GM10847 (cell line): ENCODE results near the gene TTC39B.

ENCODE experiments used
- POLR2A ChIP-seq: IDR thresholded peaks from 2 replicates; pipeline ENCODE4 v1.6.1; 2011; ENCODE audit not compliant: insufficient read length; ENCODE audit errors: extremely low read depth

Gene TTC39B

GRCh38 chr9:15278839-15279238 is 28.2 kb downstream of the TTC39B start:
- TF ChIP-seq POLR2A = no peak

- TF ChIP-seq POLR2A = no peak
Measured at GRCh38 chr9:15278091-15278687, 28.8 kb downstream of the TTC39B start.

- TF ChIP-seq POLR2A = no peak
Measured at GRCh38 chr9:15277400-15278090, 29.5 kb downstream of the TTC39B start.

- TF ChIP-seq POLR2A = no peak
Measured at GRCh38 chr9:15276328-15276938, 30.6 kb downstream of the TTC39B start.

GRCh38 chr9:15274425-15274824 is 32.6 kb downstream of the TTC39B start:
- TF ChIP-seq POLR2A = no peak

GRCh38 chr9:15272377-15272928 is 34.6 kb downstream of the TTC39B start:
- TF ChIP-seq POLR2A = no peak

- TF ChIP-seq POLR2A = no peak
Measured at GRCh38 chr9:15271403-15271802, 35.6 kb downstream of the TTC39B start.

- no peak for TF ChIP-seq POLR2A
Measured at GRCh38 chr9:15268782-15269181, 38.2 kb downstream of the TTC39B start.

- TF ChIP-seq POLR2A = no peak
Measured at GRCh38 chr9:15268317-15268716, 38.7 kb downstream of the TTC39B start.

- no peak for TF ChIP-seq POLR2A
Measured at GRCh38 chr9:15264918-15265317, 42.1 kb downstream of the TTC39B start.

- no peak for TF ChIP-seq POLR2A
Measured at GRCh38 chr9:15262581-15262980, 44.4 kb downstream of the TTC39B start.

- no peak for TF ChIP-seq POLR2A
Measured at GRCh38 chr9:15256426-15256825, 50.6 kb downstream of the TTC39B start.

- no peak for TF ChIP-seq POLR2A
Measured at GRCh38 chr9:15253786-15254185, 53.2 kb downstream of the TTC39B start.

- TF ChIP-seq POLR2A = no peak
Measured at GRCh38 chr9:15253197-15253596, 53.8 kb downstream of the TTC39B start.

- no peak for TF ChIP-seq POLR2A
Measured at GRCh38 chr9:15249981-15250380, 57.0 kb downstream of the TTC39B start.

GRCh38 chr9:15249042-15249818 is 57.8 kb downstream of the TTC39B start:
- no peak for TF ChIP-seq POLR2A

- no peak for TF ChIP-seq POLR2A
Measured at GRCh38 chr9:15248621-15249020, 58.4 kb downstream of the TTC39B start.
